Cardiac fibroblast (primary cell): Measurements from ENCODE around the gene SPX.

ENCODE experiments used
- DNase-seq, 2 donors: peaks; one replicate each; pipeline versions ENCODE4 v3.0.0 to v3.0.0-alpha.2; 2010; ENCODE audit warnings: low read depth in 2 of 2
- H3K4me3 ChIP-seq, 2 donors: replicated peaks in 1 of 2; 1 replicate in 1 of 2; 2 replicates in 1 of 2; pipeline ENCODE4 v1.5.1; 2011; ENCODE audit warnings: low read depth in 2 of 2, low read length in 2 of 2, mild to moderate bottlenecking in 2 of 2, moderate library complexity in 1 of 2
- CTCF ChIP-seq: IDR thresholded peaks from one replicate; pipeline ENCODE4 v1.5.1; 2011; ENCODE audit warnings: low read depth, mild to moderate bottlenecking, low read length, inconsistent platforms

The SPX gene

GRCh38 chr12:21527451-21528180 is 1.5 kb downstream of the SPX start:
- DNase-seq = peak; percentile 53 to 60
- no peak for TF ChIP-seq CTCF

GRCh38 chr12:21528953-21529352 is 2.9 kb downstream of the SPX start:
- DNase-seq = peak in 1 of 2 donors; percentile 6
- TF ChIP-seq CTCF = no peak
- no peak overlapping the region for H3K4me3 ChIP-seq

More at GRCh38 chr12:21527451-21528180, 1.5 kb downstream of the SPX start:
- H3K4me3 ChIP-seq = peak overlapping the region; percentile 66 to 67

- no peak for TF ChIP-seq CTCF
- DNase-seq = no peak
Observed at GRCh38 chr12:21529456-21529855, 3.4 kb downstream of the SPX start.

DNA sequence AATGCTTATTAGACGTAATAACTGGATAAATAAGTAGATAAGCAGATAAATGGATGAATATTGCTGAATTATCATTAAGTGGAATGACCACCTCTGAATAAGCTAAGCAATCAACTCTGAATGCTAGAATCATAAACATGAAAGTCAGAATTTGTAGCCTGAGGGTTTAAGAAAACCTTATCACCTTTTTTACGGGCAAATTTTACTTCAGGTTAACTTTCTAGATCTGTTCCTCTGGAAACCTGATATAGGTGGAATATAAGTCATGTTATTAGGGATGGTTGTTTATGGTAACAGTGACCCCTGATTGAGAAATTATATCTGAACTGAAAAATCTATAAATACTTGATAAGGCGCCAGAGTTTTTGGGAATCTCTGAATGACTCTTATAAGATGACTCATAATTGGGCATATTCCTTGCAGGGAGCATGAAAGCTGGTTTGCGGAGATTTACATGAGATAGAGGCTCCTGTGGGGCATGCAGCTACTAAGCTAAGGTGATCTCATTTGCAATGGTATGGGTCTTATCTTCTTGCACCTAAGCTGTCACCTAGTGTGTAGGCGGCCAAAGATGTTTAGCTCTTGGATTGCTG is 12.1 kb downstream of the SPX start:
- H3K4me3 ChIP-seq = no peak overlapping the region
- DNase-seq = no peak
- no peak for TF ChIP-seq CTCF

More at GRCh38 chr12:21529456-21529855, 3.4 kb downstream of the SPX start:
- H3K4me3 ChIP-seq = no peak overlapping the region

GRCh38 chr12:21539797-21540196 is 13.7 kb downstream of the SPX start:
- TF ChIP-seq CTCF = no peak
- DNase-seq = peak in 1 of 2 donors; percentile 61
- H3K4me3 ChIP-seq = no peak overlapping the region

- DNase-seq = no peak
Observed at GRCh38 chr12:21541773-21542172, 15.7 kb downstream of the SPX start.

More at GRCh38 chr12:21541773-21542172, 15.7 kb downstream of the SPX start:
- no peak overlapping the region for H3K4me3 ChIP-seq
- no peak for TF ChIP-seq CTCF
